ENCODE data around the gene SLC29A3.
"Not testable (repeated sequence)": the region's sequence is repeated elsewhere in the genome, so short reads cannot be mapped to it uniquely, and the experiment has no call there.

SLC29A3 gene

DNA sequence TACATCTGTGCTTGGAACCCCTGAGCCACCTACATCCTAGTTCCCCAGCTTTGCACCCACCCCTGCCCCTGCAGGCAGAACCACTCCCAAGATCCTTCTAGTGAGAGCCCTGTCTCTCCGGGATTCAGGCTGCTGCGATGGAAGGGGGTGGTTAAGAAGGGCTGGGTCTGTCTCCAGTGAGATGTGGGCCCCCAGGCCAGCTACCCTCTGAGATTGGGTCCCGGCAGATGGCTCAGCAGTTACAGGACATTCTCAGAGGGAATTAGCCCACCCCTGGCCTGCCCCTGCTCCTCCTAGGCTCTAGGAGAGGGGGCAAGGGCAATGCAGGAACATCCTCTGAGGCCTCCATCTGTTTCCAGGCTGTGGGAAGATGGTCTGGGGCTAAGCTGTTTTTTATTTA is 27.7 kb downstream of the SLC29A3 start:
- DNase-seq (ENCODE audit: low read depth), result no peak

- DNase-seq (ENCODE audit: low read depth), result no peak
These were observed 28.7 kb downstream of the SLC29A3 start for GRCh38 chr10:71347587-71348395.

- no peak for DNase-seq (ENCODE audit: low read depth)
These were observed 29.8 kb downstream of the SLC29A3 start for GRCh38 chr10:71348850-71349249.

DNA sequence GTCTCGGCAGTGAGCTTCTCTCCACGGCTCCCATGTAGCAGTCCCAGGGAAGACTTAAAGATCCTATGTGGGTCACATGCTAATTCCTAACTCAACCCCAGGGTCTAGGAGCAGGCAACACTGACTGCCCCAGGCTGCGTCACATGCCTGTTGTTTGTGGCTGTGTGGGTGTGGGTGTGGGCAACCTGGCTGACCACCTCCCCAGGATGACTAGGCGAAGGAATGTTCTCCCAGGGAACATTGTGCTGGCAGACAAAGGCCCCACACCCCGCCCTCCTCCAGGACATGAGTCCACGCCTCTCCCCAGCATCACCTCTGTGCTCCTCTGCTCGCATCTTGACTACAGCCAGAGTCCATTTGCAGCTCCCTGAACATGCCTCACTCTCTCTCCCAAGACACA is 30.3 kb downstream of the SLC29A3 start:
- DNase-seq (ENCODE audit: low read depth), result no peak

GRCh38 chr10:71351087-71351486 is 32.0 kb downstream of the SLC29A3 start:
- DNase-seq (ENCODE audit: low read depth), result no peak

GRCh38 chr10:71351628-71352319 is 32.7 kb downstream of the SLC29A3 start:
- no peak for DNase-seq (ENCODE audit: low read depth)

- no peak for DNase-seq (ENCODE audit: low read depth)
These were observed 34.6 kb downstream of the SLC29A3 start for GRCh38 chr10:71353639-71354038.

GRCh38 chr10:71354776-71355175 is 35.7 kb downstream of the SLC29A3 start:
- no peak for DNase-seq (ENCODE audit: low read depth)

DNA sequence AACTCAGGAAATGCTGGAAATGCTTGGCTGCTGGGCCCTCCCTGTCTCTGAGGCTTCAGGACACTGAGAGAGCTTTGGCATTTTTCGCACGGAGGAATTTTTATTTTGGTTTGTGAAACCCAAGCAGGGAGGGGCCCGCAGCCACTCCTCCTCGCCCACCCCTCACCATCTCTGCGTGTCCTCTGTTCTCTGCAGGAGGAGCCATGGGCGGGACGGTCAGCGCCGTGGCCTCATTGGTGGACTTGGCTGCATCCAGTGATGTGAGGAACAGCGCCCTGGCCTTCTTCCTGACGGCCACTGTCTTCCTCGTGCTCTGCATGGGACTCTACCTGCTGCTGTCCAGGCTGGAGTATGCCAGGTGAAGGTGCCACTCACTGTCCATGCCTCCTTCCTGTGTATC is 36.8 kb downstream of the SLC29A3 start:
- no peak for DNase-seq (ENCODE audit: low read depth)

GRCh38 chr10:71357792-71358265 is 38.8 kb downstream of the SLC29A3 start:
- DNase-seq (ENCODE audit: low read depth), result no peak

DNA sequence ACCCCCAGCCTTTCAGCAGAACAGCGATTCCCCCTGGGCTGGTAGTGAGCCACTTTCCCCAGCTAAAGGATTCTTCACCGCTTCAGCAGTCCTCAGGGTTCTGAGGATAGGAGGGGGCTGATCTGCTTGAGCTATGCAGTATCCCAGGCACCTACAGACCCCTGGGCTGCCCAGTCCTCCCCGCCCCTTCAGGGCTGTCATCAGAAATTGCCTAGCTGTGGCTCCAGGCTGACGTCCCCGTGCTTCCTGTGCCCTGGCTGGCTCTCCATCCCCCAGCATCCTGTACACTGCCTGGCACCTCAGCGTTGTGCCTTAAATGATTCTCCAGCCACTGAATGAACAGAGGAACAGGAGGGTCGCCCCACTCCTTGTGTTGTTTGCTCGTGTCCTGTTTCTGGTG is 39.2 kb downstream of the SLC29A3 start:
- DNase-seq (ENCODE audit: low read depth), result no peak

DNA sequence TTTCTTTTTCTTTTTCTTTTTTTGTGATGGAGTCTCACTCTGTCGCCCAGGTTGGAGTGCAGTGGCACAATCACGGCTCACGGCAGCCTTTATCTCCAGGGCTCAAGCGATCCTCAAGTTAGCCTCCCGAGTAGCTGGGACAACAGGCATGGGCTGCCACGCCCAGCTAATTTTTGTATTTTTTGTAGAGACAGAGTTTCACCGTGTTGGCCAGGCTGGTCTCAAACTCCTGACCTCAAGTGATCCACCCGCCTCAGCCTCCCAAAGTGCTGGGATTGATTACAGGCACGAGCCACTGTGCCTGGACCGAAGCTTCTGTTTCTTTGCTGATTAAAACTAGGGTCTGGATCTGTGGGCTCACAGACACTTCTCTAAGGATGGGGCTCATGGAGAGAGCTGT is 39.8 kb downstream of the SLC29A3 start:
- not testable (repeated sequence) for DNase-seq (ENCODE audit: low read depth)

DNA sequence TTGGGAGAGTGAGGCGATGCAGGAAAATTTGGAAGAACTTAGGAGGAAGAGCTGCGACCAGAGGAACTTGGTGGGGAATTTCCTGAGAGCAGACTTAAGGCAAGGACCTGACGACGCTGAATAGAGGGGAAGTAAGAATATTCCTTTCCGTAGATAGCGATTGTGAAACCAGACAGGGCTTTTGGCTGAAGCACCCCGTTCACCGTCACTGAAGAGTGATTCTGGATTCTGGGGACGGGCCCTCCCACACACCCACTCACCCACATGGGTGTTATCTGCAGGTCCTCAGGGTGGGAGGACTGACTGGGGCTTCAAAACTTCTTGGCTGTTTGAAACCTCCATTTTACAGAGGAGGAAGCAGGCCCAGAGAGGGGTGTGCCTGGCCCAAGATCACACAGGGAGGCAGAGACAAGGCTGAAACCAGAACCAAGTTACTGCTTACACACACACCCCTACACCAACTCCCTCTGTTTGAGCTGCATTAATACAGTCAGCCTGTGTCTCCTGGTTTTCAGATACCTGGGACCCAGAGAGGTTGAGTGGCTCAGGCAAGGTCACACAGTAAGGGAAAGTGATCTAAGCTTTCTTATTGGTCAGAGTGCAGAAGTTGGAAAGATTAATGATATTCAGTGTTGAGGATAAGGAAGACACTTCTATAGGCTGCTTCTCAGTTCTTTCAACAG is 40.4 kb downstream of the SLC29A3 start:
- DNase-seq (ENCODE audit: low read depth), result no peak

DNA sequence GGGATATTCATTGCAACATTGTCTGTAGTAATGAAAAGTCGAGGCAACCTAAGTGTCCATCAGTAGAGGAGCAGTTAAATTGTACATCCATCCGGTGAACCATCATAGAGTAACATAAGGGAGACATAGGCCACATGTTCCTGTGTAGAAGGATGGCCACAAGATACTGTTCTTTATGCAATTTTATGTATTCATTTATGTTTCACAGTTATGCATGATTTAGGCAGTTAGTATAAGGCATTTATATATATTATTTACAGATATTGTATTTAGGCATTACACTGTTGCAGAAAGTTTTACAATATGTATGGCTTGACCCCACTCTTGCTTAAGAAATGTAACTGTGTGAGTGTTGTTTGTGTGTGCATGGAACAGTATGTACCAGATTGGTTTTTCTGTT is 41.7 kb downstream of the SLC29A3 start:
- no peak for DNase-seq (ENCODE audit: low read depth)

DNA sequence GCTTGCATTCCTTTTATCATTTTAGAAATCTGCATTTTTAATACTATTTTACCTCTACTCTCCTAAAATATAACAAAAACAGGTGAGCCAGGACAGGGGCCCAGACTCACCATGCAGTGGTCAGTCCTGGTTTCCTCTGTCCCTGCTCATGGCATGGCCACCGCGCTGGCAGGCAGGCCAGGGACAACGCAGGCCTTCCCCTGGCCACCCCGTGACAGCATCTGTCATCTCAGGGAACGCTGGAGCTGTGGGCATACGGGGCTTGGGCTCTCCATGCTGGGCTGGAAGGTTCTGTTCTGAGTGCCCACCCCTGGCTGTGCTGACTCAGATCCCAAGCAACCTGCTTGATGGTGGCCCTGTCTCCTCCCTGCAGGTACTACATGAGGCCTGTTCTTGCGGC is 42.5 kb downstream of the SLC29A3 start:
- DNase-seq (ENCODE audit: low read depth), result no peak

- DNase-seq (ENCODE audit: low read depth), result no peak
These were observed 43.1 kb downstream of the SLC29A3 start for GRCh38 chr10:71362141-71362540.

DNA sequence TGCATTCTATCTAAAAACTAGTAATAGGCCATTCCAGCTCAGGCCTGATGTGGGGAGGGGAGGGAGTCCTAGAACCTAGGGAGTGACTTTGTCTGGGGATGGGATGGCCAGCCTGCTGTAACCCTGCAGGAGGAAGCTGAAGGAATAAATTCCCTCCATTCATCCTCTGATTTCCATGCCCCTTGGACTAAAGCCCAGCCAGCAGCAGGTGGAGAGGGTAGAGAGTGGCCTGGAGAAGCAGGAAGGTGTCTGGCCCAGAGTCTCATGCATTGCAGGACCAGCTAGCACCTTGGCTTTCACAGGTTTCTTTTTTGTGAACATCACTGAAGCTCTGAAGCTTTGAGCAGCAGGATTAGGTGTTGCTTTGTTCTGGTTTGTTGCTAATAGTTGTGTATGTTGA is 44.9 kb downstream of the SLC29A3 start:
- DNase-seq (ENCODE audit: low read depth), result no peak

DNA sequence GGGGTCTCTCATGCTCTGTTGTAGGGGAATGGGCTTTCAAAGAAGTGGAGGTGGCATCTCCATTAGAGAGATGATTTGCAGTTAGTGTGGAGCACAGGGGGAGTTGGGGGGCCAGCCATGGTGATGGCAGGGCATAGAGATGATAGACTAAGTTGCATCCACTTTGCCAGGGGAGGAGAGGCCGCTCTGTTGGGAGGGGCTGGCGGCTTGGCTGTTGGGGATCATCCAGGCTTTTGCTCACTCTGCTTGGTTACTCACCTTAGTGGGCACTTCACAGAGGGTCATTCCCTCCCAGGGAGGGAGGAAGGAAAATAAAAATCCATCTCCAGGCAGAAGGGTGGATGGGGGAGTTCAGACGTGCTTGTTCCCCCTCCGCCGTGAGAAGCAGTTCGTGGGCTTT is 46.3 kb downstream of the SLC29A3 start:
- DNase-seq (ENCODE audit: low read depth), result no peak

DNA sequence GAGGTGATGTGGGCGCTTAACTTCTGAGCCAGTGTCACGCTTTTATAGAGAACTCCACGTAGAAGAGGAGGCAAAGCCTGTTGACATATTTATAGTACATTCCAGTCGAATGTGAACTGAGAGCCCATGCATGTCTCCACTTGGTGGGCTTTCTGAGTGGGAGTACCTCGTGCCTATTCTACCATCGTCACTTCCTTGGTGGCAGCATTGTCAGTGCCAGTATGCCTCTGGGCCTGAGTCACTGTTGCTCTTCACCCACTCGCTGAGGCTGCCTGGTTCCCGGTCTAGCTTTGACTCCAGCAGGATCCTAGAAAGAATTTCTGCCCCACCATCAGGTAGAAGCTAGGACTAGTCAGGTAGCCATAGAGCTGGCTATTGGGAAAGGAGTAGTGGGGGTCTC is 47.6 kb downstream of the SLC29A3 start:
- no peak for DNase-seq (ENCODE audit: low read depth)

DNA sequence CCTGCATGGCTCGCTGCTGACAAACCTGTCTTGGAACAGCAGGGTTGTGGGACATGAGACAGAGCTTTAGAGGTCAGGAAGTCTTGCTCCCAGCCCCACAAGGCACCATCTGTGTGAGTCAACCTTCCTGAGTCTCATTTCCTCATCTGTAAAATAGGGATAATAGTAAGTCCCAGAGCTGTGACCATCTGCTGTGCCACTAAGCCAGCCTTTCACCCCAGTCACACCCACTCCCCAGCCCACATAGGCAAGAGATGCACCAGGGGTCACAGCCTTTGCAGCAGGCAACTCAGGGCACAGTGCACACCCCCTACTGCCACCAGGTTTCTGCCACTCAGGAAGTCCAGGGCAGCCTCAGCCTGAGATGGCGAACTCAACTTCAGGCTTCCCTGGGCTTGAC is 48.2 kb downstream of the SLC29A3 start:
- DNase-seq (ENCODE audit: low read depth), result no peak

GRCh38 chr10:71368176-71368575 is 49.1 kb downstream of the SLC29A3 start:
- no peak for DNase-seq (ENCODE audit: low read depth)

DNA sequence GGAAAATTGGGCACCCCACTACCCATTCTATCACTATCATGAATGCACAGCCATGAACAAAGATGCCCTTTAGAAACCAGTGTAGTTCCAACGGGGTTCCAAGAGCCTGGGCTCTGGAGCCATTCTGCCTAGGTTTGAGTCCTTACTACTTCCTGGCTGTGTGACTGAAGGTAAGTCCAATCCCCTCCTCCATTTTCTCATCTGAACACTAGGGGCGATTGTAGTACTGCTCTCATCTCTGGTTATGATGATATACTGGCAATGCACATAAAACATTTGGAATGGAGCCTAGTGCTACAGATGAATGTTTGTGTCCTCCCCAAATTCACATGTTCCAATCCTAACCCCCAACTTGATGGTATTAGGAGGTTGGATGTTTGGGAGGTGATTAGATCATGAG is 49.6 kb downstream of the SLC29A3 start:
- DNase-seq (ENCODE audit: low read depth), result no peak

DNA sequence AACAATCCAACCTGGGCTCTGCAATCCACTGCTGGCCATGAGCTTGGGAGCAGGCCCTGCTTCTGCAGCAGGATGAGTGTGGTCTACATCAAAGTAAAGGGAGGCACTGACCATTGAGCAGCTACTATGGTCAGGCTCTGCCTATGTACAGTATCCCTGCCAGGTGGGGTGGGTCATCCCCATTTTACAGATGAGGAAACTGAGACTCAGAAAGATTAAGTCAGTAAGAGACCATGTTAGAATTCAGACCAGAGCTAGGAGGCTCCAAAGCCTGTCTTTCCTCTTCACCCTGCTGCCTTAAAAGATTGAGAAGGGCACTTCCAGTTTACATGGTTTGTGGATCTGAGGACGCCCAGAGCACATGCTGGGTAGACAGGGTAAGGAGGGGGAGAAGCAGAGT is 50.5 kb downstream of the SLC29A3 start:
- DNase-seq (ENCODE audit: low read depth), result no peak

Measured in HS-5 (cell line).